K562 (cell line): ENCODE results near the gene SLC5A12. TPM values are rescaled to one million over a fixed set of nuclear protein-coding genes. Genes with fewer than 3 reads are reported as not detected.

Source experiments
- ATAC-seq: fragments of 200-7000 bp; cut with Tn5 transposase; 3 replicates; pipeline ENCODE4 v1.9.1; 2020; ENCODE audit warnings: moderate library complexity
- BruUV-seq: library from RNA; stranded (reverse); fragments of 400-500 nt; replicated peaks from 2 replicates; lab custom pipeline; 2021; lab: Mats Ljungman, UMichigan
- CTCF ChIA-PET: fragments of 300-600 bp; formaldehyde crosslinking; extraction: SDS; loops from one replicate; lab custom pipeline; 2021; ENCODE audit warnings: low intra/inter-chr PET ratio; lab: Yijun Ruan, JAX
- POLR2A ChIA-PET: fragments of 300-600, 350-650 bp; sonication (Branson Sonifier 250); formaldehyde crosslinking; extraction: SDS; loops from one replicate; lab custom pipeline; 2021; ENCODE audit warnings: antibody characterized with exemption, inconsistent platforms; lab: Yijun Ruan, JAX
- DNase-seq, 4 experiments: peaks; one replicate each; pipeline versions ENCODE4 v3.0.0 to v3.0.0-alpha.2; 2011 to 2018; ENCODE audit warnings: low spot score in 3 of 4, mixed read lengths in 3 of 4; ENCODE audit errors: extremely low read depth in 1 of 4
- FAIRE-seq: peaks from 2 replicates; lab custom pipeline; 2011; peaks lifted over from hg19 to GRCh38; lab: Jason Lieb, UNC
- H2AFZ ChIP-seq: 2 replicates; pipeline ENCODE4 v1.6.0; 2011; ENCODE audit warnings: low read depth, low read length, control low read depth, inconsistent platforms
- H3K27ac ChIP-seq: fragments of 200-600 bp; 3 replicates; pipeline ENCODE4 v1.8.0; 2011; ENCODE audit warnings: low read depth, mild to moderate bottlenecking, control low read depth, inconsistent platforms, low read length, moderate library complexity, mixed read lengths; ENCODE audit errors: extremely low read depth
- H3K27me3 ChIP-seq, 2 experiments: fragments of 300-600 bp in 1 of 2; 2 replicates in 1 of 2; 3 replicates in 1 of 2; pipeline versions ENCODE4 v1.6.0 to v1.8.0; 2011; ENCODE audit warnings: inconsistent platforms in 2 of 2, low read length in 2 of 2, mild to moderate bottlenecking in 1 of 2, mixed read lengths in 1 of 2, moderate library complexity in 1 of 2; ENCODE audit not compliant: control insufficient read depth in 2 of 2, insufficient read depth in 2 of 2
- H3K36me3 ChIP-seq: fragments of 300-600 bp; 3 replicates; pipeline ENCODE4 v1.8.0; 2011; ENCODE audit warnings: mild to moderate bottlenecking, low read length, inconsistent platforms; ENCODE audit not compliant: control insufficient read depth, insufficient read depth
- H3K4me1 ChIP-seq, 2 experiments: fragments of 200-600 bp in 1 of 2; replicated peaks in 1 of 2; 2 replicates in 1 of 2; 3 replicates in 1 of 2; pipeline versions ENCODE4 v1.5.1 to v1.8.0; 2011; ENCODE audit warnings: inconsistent platforms in 2 of 2, low read length in 2 of 2, mild to moderate bottlenecking in 1 of 2, mixed read lengths in 1 of 2, moderate library complexity in 1 of 2; ENCODE audit not compliant: control insufficient read depth in 2 of 2, insufficient read depth in 2 of 2
- H3K4me2 ChIP-seq: 2 replicates; pipeline ENCODE4 v1.6.1; 2011; ENCODE audit warnings: low read length, control low read depth, inconsistent platforms, mixed read lengths; ENCODE audit not compliant: insufficient read depth
- H3K4me3 ChIP-seq: fragments of 200-600 bp; sonication (generic), shearing (Covaris generic); 2 replicates; pipeline ENCODE4 v1.5.1; 2016; ENCODE audit warnings: control low read depth, inconsistent platforms
- H3K79me2 ChIP-seq: fragments of 200-600 bp; 3 replicates; pipeline ENCODE4 v1.8.0; 2011; ENCODE audit warnings: low read length, inconsistent platforms; ENCODE audit not compliant: control insufficient read depth, insufficient read depth
- H3K9ac ChIP-seq, 2 experiments: 2 replicates each; pipeline versions ENCODE4 v1.6.0 to v1.6.1; 2011; ENCODE audit warnings: low read depth in 2 of 2, low read length in 2 of 2, control low read depth in 1 of 2, inconsistent platforms in 1 of 2, mild to moderate bottlenecking in 1 of 2, mixed read lengths in 1 of 2; ENCODE audit not compliant: insufficient read depth in 1 of 2
- H3K9me1 ChIP-seq: one replicate; pipeline ENCODE4 v1.6.0; 2011; ENCODE audit warnings: inconsistent platforms, mild to moderate bottlenecking, low read length, moderate library complexity; ENCODE audit not compliant: control insufficient read depth, insufficient read depth
- H3K9me3 ChIP-seq: replicated peaks from 2 replicates; pipeline ENCODE4 v1.5.1; 2011; ENCODE audit warnings: low read depth, low read length, inconsistent platforms; ENCODE audit not compliant: control insufficient read depth, insufficient read depth
- H4K20me1 ChIP-seq: replicated peaks from 2 replicates; pipeline ENCODE4 v1.6.1; 2011; ENCODE audit warnings: low read length, inconsistent platforms, mixed read lengths; ENCODE audit not compliant: control insufficient read depth, insufficient read depth
- BRF2 ChIP-seq: IDR thresholded peaks from 3 replicates; pipeline ENCODE4 v1.6.1; 2011; ENCODE audit warnings: borderline replicate concordance, mild to moderate bottlenecking; ENCODE audit not compliant: insufficient read length, insufficient read depth
- CEBPZ ChIP-seq: fragments of 150-350 bp; IDR thresholded peaks from 2 replicates; pipeline ENCODE4 v1.6.1; 2014; ENCODE audit warnings: low read depth, mild to moderate bottlenecking, low read length, borderline replicate concordance
- FOXK1 ChIP-seq: sonication (generic); formaldehyde crosslinking; IDR thresholded peaks from 2 replicates; pipeline ENCODE4 v1.8.0; 2022; ENCODE audit warnings: missing genetic modification reagents, mild to moderate bottlenecking, borderline replicate concordance
- SMAD2 ChIP-seq: fragments of 150-350 bp; IDR thresholded peaks from 2 replicates; pipeline ENCODE4 v1.6.1; 2014; ENCODE audit warnings: low read depth, mild to moderate bottlenecking, low read length
- SMAD3 ChIP-seq: fragments of 450-650 bp; formaldehyde crosslinking; conservative IDR thresholded peaks from 2 replicates; pipeline ENCODE4 v1.4.0; 2020; ENCODE audit warnings: mild to moderate bottlenecking
- WGBS: fragments of 100-300 bp; shearing (Covaris generic); methylation state at CpG from one replicate; pipeline ENCODE4 v1.1.6; 2016; ENCODE audit warnings: low coverage, mixed read lengths; ENCODE audit not compliant: insufficient coverage; ENCODE audit errors: missing lambda C conversion rate; 5-methylcytosine and 5-hydroxymethylcytosine counted together
- in situ Hi-C: fragments of 300-500 bp; cut with MboI; formaldehyde crosslinking; loops from 4 replicates; pipeline ENCODE4 v1.15.0; 2018; ENCODE audit warnings: inconsistent platforms, mixed read lengths
- intact Hi-C: fragments of 100-400 bp; cut with micrococcal nuclease; formaldehyde crosslinking; loops from 2 replicates; pipeline ENCODE4 v1.14.2; 2022
- polyA plus RNA-seq, 8 experiments: library from polyadenylated mRNA; depleted of rRNA in 4 of 8; stranded (reverse) in 5 of 8; unstranded in 3 of 8; fragments of >200 nt; fragmentation: Nextera tagmentation in 2 of 8; fragmentation: Illumina TruSeq in 1 of 8; extraction: Ambion mirVana in 2 of 8; extraction: Trizol in 1 of 8; gene quantifications; 2 replicates each; pipeline versions ENCODE4 v1.2.1 to v1.2.3, GENCODE V29; 2011 to 2014; ENCODE audit warnings: inconsistent platforms in 1 of 8, missing spikeins in 1 of 8
- total RNA-seq, 7 experiments: library from RNA; depleted of rRNA in 6 of 7; stranded (reverse); fragments of >200 nt in 6 of 7; fragmentation: Illumina TruSeq in 2 of 7; extraction: Trizol in 2 of 7; gene quantifications; 2 replicates each; pipeline versions ENCODE4 v1.2.1 to v1.2.3, GENCODE V29; 2011 to 2021; ENCODE audit warnings: low replicate concordance in 1 of 7

The SLC5A12 gene
- total and polyA plus RNA-seq, 9 of the 15 experiments (the other 6 are each of a cell fraction or from before 2014, with no cell fraction given): 0.03 to 0.16 (median 0.06) TPM; not detected in 5

- no peak for TF ChIP-seq BRF2
Measured at GRCh38 chr11:26700574-26701235, 21.2 kb downstream of the SLC5A12 start (continued).

GRCh38 chr11:26698224-26698623 is 23.6 kb downstream of the SLC5A12 start:
- Histone ChIP-seq H3K27ac (no peak overlapping the region), H3K27me3 (no peaks in the 10 kb centered on the region), H3K4me2 (no peak overlapping the region), H3K4me1 (no peaks in the 10 kb centered on the region), H3K9me1 (no peaks in the 10 kb centered on the region), H3K36me3 (no peaks in the 10 kb centered on the region), H4K20me1 (no peaks in the 10 kb centered on the region), H3K9ac (no peak overlapping the region), H2AFZ (no peak overlapping the region), H3K9me3 (no peaks in the 10 kb centered on the region), H3K79me2 (no peaks in the 10 kb centered on the region), H3K4me3 (no peak overlapping the region)
- BruUV-seq: no TSS peak
- CTCF ChIA-PET: no interaction called here
- DNase-seq (no peak), ATAC-seq (no peak), FAIRE-seq (no peak)
- WGBS: 0% methylated on average over 2 of the region's 2 CpGs
- intact Hi-C loops: no loop called here
- TF ChIP-seq SMAD3 (CRISPR knock-in tag) (no peak), FOXK1 (CRISPR knock-in tag) (no peak), SMAD2 (no peak), CEBPZ (no peak)
- POLR2A ChIA-PET: no interaction called here
- in situ Hi-C loops: no loop called here
